SK-N-SH (cell line): ENCODE results near the gene LNPK. TPM values are rescaled to one million over a fixed set of nuclear protein-coding genes. Genes with fewer than 3 reads are reported as not detected.

Experiments used
- CTCF ChIA-PET: fragments of 300-600, 350-600 bp; formaldehyde crosslinking; extraction: SDS; loops from one replicate; lab custom pipeline; 2021; lab: Yijun Ruan, JAX
- POLR2A ChIA-PET: fragments of 350-600 bp; sonication (Branson Sonifier 250); formaldehyde crosslinking; extraction: SDS; loops from one replicate; lab custom pipeline; 2020; ENCODE audit warnings: antibody characterized with exemption, inconsistent platforms; lab: Yijun Ruan, JAX
- DNase-seq: peaks from one replicate; pipeline ENCODE4 v3.0.0; 2012
- H2AFZ ChIP-seq: fragments of 200-600 bp; sonication (generic); 2 replicates; pipeline ENCODE4 v1.8.1; 2016; ENCODE audit warnings: antibody characterized with exemption, mild to moderate bottlenecking, low read depth
- H3F3A ChIP-seq: fragments of 200-600 bp; sonication (generic); replicated peaks from 2 replicates; pipeline ENCODE3; 2016; ENCODE audit warnings: antibody characterized with exemption, mild to moderate bottlenecking; ENCODE audit not compliant: insufficient read depth
- H3K27ac ChIP-seq, 2 experiments: fragments of 200-500 bp in 1 of 2; fragments of 200-600 bp in 1 of 2; sonication (Bioruptor generic) in 1 of 2; sonication (generic), shearing (Covaris generic) in 1 of 2; 2 replicates each; pipeline versions ENCODE4 v1.5.1 to v1.6.1; 2014 to 2016; ENCODE audit warnings: low read depth in 2 of 2, inconsistent platforms in 1 of 2, low read length in 1 of 2, mild to moderate bottlenecking in 1 of 2, mixed read lengths in 1 of 2
- H3K27me3 ChIP-seq: fragments of 200-600 bp; sonication (generic), shearing (Covaris generic); 2 replicates; pipeline ENCODE4 v1.6.1; 2016; ENCODE audit warnings: mixed run types; ENCODE audit not compliant: insufficient read depth
- H3K36me3 ChIP-seq, 2 experiments: fragments of 200-500 bp in 1 of 2; fragments of 200-600 bp in 1 of 2; sonication (Bioruptor generic) in 1 of 2; sonication (generic) in 1 of 2; replicated peaks in 1 of 2; 2 replicates each; pipeline versions ENCODE3 to v1.5.1; 2014 to 2016; ENCODE audit warnings: low read length in 1 of 2, mild to moderate bottlenecking in 1 of 2; ENCODE audit not compliant: insufficient read depth in 2 of 2, control insufficient read depth in 1 of 2
- H3K4me1 ChIP-seq, 2 experiments: fragments of 200-500 bp in 1 of 2; fragments of 200-600 bp in 1 of 2; sonication (Bioruptor generic) in 1 of 2; sonication (generic), shearing (Covaris generic) in 1 of 2; 2 replicates each; pipeline versions ENCODE4 v1.5.1 to v1.6.1; 2014 to 2016; ENCODE audit warnings: low read depth in 1 of 2, low read length in 1 of 2, mixed run types in 1 of 2; ENCODE audit not compliant: insufficient read depth in 2 of 2, control insufficient read depth in 1 of 2
- H3K4me2 ChIP-seq: fragments of 200-600 bp; sonication (generic), shearing (Covaris generic); 2 replicates; pipeline ENCODE4 v1.6.1; 2017; ENCODE audit warnings: mixed run types
- H3K4me3 ChIP-seq, 2 experiments: fragments of 200-500 bp in 1 of 2; fragments of 200-600 bp in 1 of 2; sonication (Bioruptor generic) in 1 of 2; sonication (generic), shearing (Covaris generic) in 1 of 2; 2 replicates each; pipeline versions ENCODE4 v1.5.1 to v1.8.1; 2014 to 2016; ENCODE audit warnings: low read depth in 2 of 2, inconsistent platforms in 1 of 2, low read length in 1 of 2, mild to moderate bottlenecking in 1 of 2, mixed read lengths in 1 of 2, moderate library complexity in 1 of 2
- H3K79me2 ChIP-seq: fragments of 200-600 bp; sonication (generic); 2 replicates; pipeline ENCODE4 v1.8.1; 2017; ENCODE audit warnings: mild to moderate bottlenecking; ENCODE audit not compliant: insufficient read depth
- H3K9ac ChIP-seq: fragments of 200-600 bp; sonication (generic); 2 replicates; pipeline ENCODE4 v1.6.1; 2017; ENCODE audit warnings: mixed run types
- H3K9me2 ChIP-seq: fragments of 200-600 bp; sonication (generic); 2 replicates; pipeline ENCODE4 v1.6.1; 2017; ENCODE audit warnings: mixed run types
- H3K9me3 ChIP-seq: fragments of 200-600 bp; sonication (generic); 2 replicates; pipeline ENCODE4 v1.6.1; 2017; ENCODE audit warnings: mixed run types, mild to moderate bottlenecking, moderate library complexity
- H4K20me1 ChIP-seq: fragments of 200-600 bp; sonication (generic); 2 replicates; pipeline ENCODE4 v1.6.1; 2017; ENCODE audit warnings: mild to moderate bottlenecking, mixed run types; ENCODE audit not compliant: insufficient read depth
- ELF1 ChIP-seq: IDR thresholded peaks from 2 replicates; pipeline ENCODE4 v1.4.0; 2012
- EP300 ChIP-seq, 2 experiments: IDR thresholded peaks; 2 replicates each; pipeline versions ENCODE4 v1.4.0 to v1.6.1; 2012; ENCODE audit warnings: borderline replicate concordance in 1 of 2, low read depth in 1 of 2, low read length in 1 of 2
- EZH2phosphoT487 ChIP-seq: fragments of 200-600 bp; sonication (generic); IDR thresholded peaks from 2 replicates; pipeline ENCODE4 v1.6.1; 2017; ENCODE audit warnings: low read depth, mixed run types, mild to moderate bottlenecking, antibody characterized with exemption, moderate library complexity, borderline replicate concordance
- FOXJ3 ChIP-seq: sonication (generic); formaldehyde crosslinking; IDR thresholded peaks from 2 replicates; pipeline ENCODE4 v1.5.1; 2020; ENCODE audit warnings: mild to moderate bottlenecking, missing genetic modification reagents
- GABPA ChIP-seq: IDR thresholded peaks from 2 replicates; pipeline ENCODE4 v1.4.0; 2012; ENCODE audit warnings: low read depth, mild to moderate bottlenecking
- GATA2 ChIP-seq: sonication (generic); formaldehyde crosslinking; IDR thresholded peaks from 2 replicates; pipeline ENCODE4 v1.5.0; 2020; ENCODE audit warnings: mild to moderate bottlenecking, missing genetic modification reagents
- IRF3 ChIP-seq: fragments of 150-350 bp; IDR thresholded peaks from 2 replicates; pipeline ENCODE4 v1.6.1; 2016; ENCODE audit warnings: mild to moderate bottlenecking, low read depth, low read length
- JUND ChIP-seq: IDR thresholded peaks from 2 replicates; pipeline ENCODE4 v1.4.0; 2012
- MEF2A ChIP-seq: IDR thresholded peaks from 2 replicates; pipeline ENCODE4 v1.4.0; 2012; ENCODE audit warnings: low read depth, borderline replicate concordance
- NRF1 ChIP-seq: IDR thresholded peaks from 2 replicates; pipeline ENCODE4 v1.6.1; 2012; ENCODE audit warnings: low read depth, mild to moderate bottlenecking, low read length
- PBX3 ChIP-seq: IDR thresholded peaks from 2 replicates; pipeline ENCODE4; 2012
- RFX5 ChIP-seq: IDR thresholded peaks from 2 replicates; pipeline ENCODE4 v1.6.1; 2012; ENCODE audit warnings: mild to moderate bottlenecking, improper control_type of control experiment, low read length
- RXRA ChIP-seq: IDR thresholded peaks from 2 replicates; pipeline ENCODE4 v1.4.0; 2012; ENCODE audit warnings: low read depth, mild to moderate bottlenecking, borderline replicate concordance
- SMC3 ChIP-seq: IDR thresholded peaks from 2 replicates; pipeline ENCODE4 v1.6.1; 2012; ENCODE audit warnings: low read depth, low read length, improper control_type of control experiment
- TAF1 ChIP-seq: IDR thresholded peaks from 2 replicates; pipeline ENCODE4 v1.6.1; 2012; ENCODE audit warnings: low read depth, mild to moderate bottlenecking, low read length, moderate library complexity, borderline replicate concordance
- TEAD4 ChIP-seq: IDR thresholded peaks from 2 replicates; pipeline ENCODE4 v1.4.0; 2012; ENCODE audit warnings: mild to moderate bottlenecking, borderline replicate concordance; ENCODE audit not compliant: insufficient read depth
- USF1 ChIP-seq: IDR thresholded peaks from 2 replicates; pipeline ENCODE4 v1.4.0; 2012; ENCODE audit warnings: low read depth, borderline replicate concordance
- USF2 ChIP-seq: fragments of 150-350 bp; IDR thresholded peaks from 2 replicates; pipeline ENCODE4 v1.6.1; 2017; ENCODE audit warnings: antibody characterized with exemption, low read length, low read depth, borderline replicate concordance
- ZBTB33 ChIP-seq: IDR thresholded peaks from 2 replicates; pipeline ENCODE4 v1.4.0; 2012; ENCODE audit warnings: low read depth, borderline replicate concordance
- WGBS: methylation state at CpG from one replicate; pipeline ENCODE4 v1.1.6; 2017; ENCODE audit warnings: low lambda C conversion rate; 5-methylcytosine and 5-hydroxymethylcytosine counted together
- polyA plus RNA-seq, 3 experiments: library from polyadenylated mRNA; depleted of rRNA; stranded (reverse); fragments of >200 nt; gene quantifications; 2 replicates each; pipeline ENCODE4 v1.2.3, GENCODE V29; 2012

Gene LNPK
- polyA plus RNA-seq, 1 of the 3 experiments (the other 2 are of a cell fraction): 5.0 TPM

GRCh38 chr2:176001916-176002687, at the start of gene LNPK (continued):
- TF ChIP-seq IRF3 (no peak), RXRA (no peak), GABPA (no peak), FOXJ3 (CRISPR knock-in tag) (no peak), ZBTB33 (0 out of 2 replicates have a peak, but pooled peaks have one; percentile 17), USF1 (peak; percentile 99), USF2 (peak; percentile 84), GATA2 (CRISPR knock-in tag) (peak; percentile 76)

- ChIA-PET CTCF (no interaction called here), POLR2A (no interaction called here)
- H3K4me3 ChIP-seq: no peak overlapping the region
- no peak overlapping the region for H3K27ac ChIP-seq
- no peaks in the 10 kb centered on the region for H3K9me3 ChIP-seq
- no peaks in the 10 kb centered on the region for H3K36me3 ChIP-seq
- H3K9me2 ChIP-seq: no peaks in the 10 kb centered on the region
- no peak overlapping the region for H2AFZ ChIP-seq
- TF ChIP-seq EP300 (IDR thresholded peaks at IDR 0.05; ENCODE audit: borderline replicate concordance in 1 of 2, low read depth in 1 of 2, low read length in 1 of 2): no peak
- no peak for TF ChIP-seq RFX5
- TF ChIP-seq TAF1: no peak
- TF ChIP-seq ELF1: no peak
- no peak for TF ChIP-seq SMC3
- no peak for TF ChIP-seq PBX3
- no peak for TF ChIP-seq USF2
- no peak for TF ChIP-seq JUND
- no peak for TF ChIP-seq FOXJ3 (CRISPR knock-in tag)
- TF ChIP-seq ZBTB33: no peak
- TF ChIP-seq TEAD4: no peak
- TF ChIP-seq MEF2A: no peak
- TF ChIP-seq NRF1: no peak
- TF ChIP-seq EZH2phosphoT487: no peak
- TF ChIP-seq, all 33 proteins: peak for 0
- Histone ChIP-seq H3K9ac (no peak overlapping the region), H3K4me1 (no peaks in the 10 kb centered on the region), H3K27me3 (no peaks in the 10 kb centered on the region), H3K79me2 (no peaks in the 10 kb centered on the region), H3K4me2 (no peak overlapping the region), H3F3A (no peaks in the 10 kb centered on the region), H4K20me1 (no peaks in the 10 kb centered on the region)
- no peak for DNase-seq
- WGBS: 40% methylated on average over 3 of the region's 3 CpGs
Measured at GRCh38 chr2:176039375-176039774, 37.3 kb upstream of the LNPK start.
